Adrenal gland (tissue), 12 donors: ENCODE data around the gene PRSS2. TPM values are rescaled to one million over a fixed set of nuclear protein-coding genes. Genes with fewer than 3 reads are reported as not detected.

Source experiments
- DNase-seq, 7 donors: peaks; one replicate each; pipeline ENCODE4 v3.0.0-alpha.2; 2019 to 2020
- H3K27ac ChIP-seq, 5 donors: fragments of 200-600 bp; sonication (generic) in 4 of 5; 1 replicate in 3 of 5; 2 replicates in 2 of 5; pipeline versions ENCODE4 v1.5.1 to v1.8.0; 2016 to 2020; ENCODE audit warnings: mild to moderate bottlenecking in 1 of 5
- H3K27me3 ChIP-seq: fragments of 200-600 bp; 2 replicates; pipeline ENCODE4 v1.8.0; 2021
- H3K36me3 ChIP-seq, 2 donors: fragments of 200-600 bp; replicated peaks in 1 of 2; 1 replicate in 1 of 2; 2 replicates in 1 of 2; pipeline versions ENCODE4 v1.5.1 to v1.8.0; 2018 to 2022
- H3K4me1 ChIP-seq, 2 donors: fragments of 200-600 bp; replicated peaks in 1 of 2; 1 replicate in 1 of 2; 2 replicates in 1 of 2; pipeline versions ENCODE4 v1.5.1 to v1.8.0; 2018 to 2021
- H3K4me3 ChIP-seq, 4 donors: fragments of 200-600 bp; sonication (generic) in 3 of 4; one replicate each; pipeline ENCODE4 v1.5.1; 2016 to 2018
- H3K9me3 ChIP-seq, 3 donors: fragments of 200-600 bp; sonication (generic) in 1 of 3; replicated peaks in 1 of 3; 1 replicate in 2 of 3; 2 replicates in 1 of 3; pipeline versions ENCODE4 v1.5.1 to v1.8.0; 2016 to 2021
- CTCF ChIP-seq, 6 experiments: fragments of 450-650 bp in 4 of 6; fragments of 200-600 bp in 2 of 6; sonication (generic) in 1 of 6; IDR thresholded peaks; 1 replicate in 5 of 6; 2 replicates in 1 of 6; pipeline versions ENCODE4 v1.5.1 to v1.8.0; 2016 to 2021; ENCODE audit warnings: antibody characterized with exemption in 6 of 6, mild to moderate bottlenecking in 2 of 6, moderate library complexity in 1 of 6
- POLR2A ChIP-seq, 2 donors: fragments of 450-650 bp; IDR thresholded peaks; one replicate each; pipeline ENCODE4 v1.6.1; 2017; ENCODE audit warnings: antibody characterized with exemption in 2 of 2, mild to moderate bottlenecking in 2 of 2, moderate library complexity in 1 of 2
- WGBS, 4 donors: extraction: QIAGEN DNeasy Blood & Tissue Kit in 2 of 4; methylation state at CpG; one replicate each; pipeline versions ENCODE4 v1.1.5 to v1.1.7; 2013 to 2017; 5-methylcytosine and 5-hydroxymethylcytosine counted together
- intact Hi-C, 2 donors: fragments of 100-400 bp; cut with DNase I; formaldehyde crosslinking; loops; one replicate each; pipeline versions ENCODE4 v1.14.1 to v1.15.0; 2022 to 2023
- polyA plus RNA-seq, 3 donors: library from polyadenylated mRNA; stranded (reverse); fragments of 200-250 nt in 2 of 3; fragments of 350-450 nt in 1 of 3; fragmentation: Illumina TruSeq in 1 of 3; extraction: RNeasy Lipid Tissue Mini Kit (QIAGEN cat#74804) in 1 of 3; gene quantifications; one replicate each; pipeline ENCODE4 v1.2.3, GENCODE V29; 2013 to 2014
- total RNA-seq, 9 donors: library from RNA; depleted of rRNA in 4 of 9; stranded (reverse); fragments of >200 nt in 4 of 9; fragments of 120-200 nt in 1 of 9; fragmentation: NEBNext Ultra II Directional in 1 of 9; extraction: Animal tissue kit (Norgen Biotek cat#: 25700) in 1 of 9; gene quantifications; one replicate each; pipeline versions ENCODE4 v1.1.0 to v1.2.4, GENCODE V29; 2013 to 2023
- donor health status: healthy with polysubstance abuse.
- donor health status: Bipolar disorder and iron deficiency.
- donor health status: DM: yes; HTN: yes; CAD: no.
- donor health status: DM: no; HTN: no; CAD: no.
- donor health status: DM: no; HTN: no; CAD: no.
- donor health status: DM: yes; HTN: yes; CAD: no.

Gene PRSS2
- total and polyA plus RNA-seq, 12 donors = 2.8 to 43.4 (median 4.8) TPM; not detected in 7

GRCh38 chr7:142797391-142798377 lies 26.9 kb downstream of the PRSS2 start:
- DNase-seq = peak in 1 of 7 donors; percentile 18
- Histone ChIP-seq H3K4me3 (peak overlapping the region in 1 of 4 donors; percentile 37), H3K36me3 (no peaks in the 10 kb centered on the region), H3K9me3 (no peaks in the 10 kb centered on the region), H3K27ac (peak overlapping the region in 1 of 5 donors; percentile 26), H3K4me1 (peaks cover 7 to 14% of the 10 kb centered on the region in 2 donors), H3K27me3 (peaks cover 33% of the 10 kb centered on the region)
- intact Hi-C loops = no loop called here
- 3 to 11% (median 5%) methylated on average over 23 to 33 of the region's 33 CpGs for WGBS, 4 donors
- TF ChIP-seq CTCF (IDR thresholded peaks at IDR 0.05) (no peak), POLR2A (IDR thresholded peaks at IDR 0.05) (no peak)

GRCh38 chr7:142798451-142799436 lies 28.0 kb downstream of the PRSS2 start:
- intact Hi-C loops = no loop called here
- no peak overlapping the region for H3K4me3 ChIP-seq
- no peaks in the 10 kb centered on the region for H3K36me3 ChIP-seq
- no peaks in the 10 kb centered on the region for H3K9me3 ChIP-seq
- H3K4me1 ChIP-seq = peaks cover 7 to 14% of the 10 kb centered on the region in 2 donors
- 71 to 77% (median 73%) methylated on average over 11 of the region's 11 CpGs for WGBS, 4 donors
- H3K27me3 ChIP-seq = peaks cover 33% of the 10 kb centered on the region
- DNase-seq = peak in 1 of 7 donors; percentile 27
- no peak for TF ChIP-seq CTCF (IDR thresholded peaks at IDR 0.05)
- TF ChIP-seq POLR2A (IDR thresholded peaks at IDR 0.05) = no peak
- H3K27ac ChIP-seq = no peak overlapping the region

GRCh38 chr7:142799437-142799835 lies 28.7 kb downstream of the PRSS2 start:
- DNase-seq = peak in 1 of 7 donors; percentile 6
- 35 to 54% (median 47%) methylated on average over 3 of the region's 3 CpGs for WGBS, 4 donors
- no peaks in the 10 kb centered on the region for H3K36me3 ChIP-seq

More at GRCh38 chr7:142799437-142799835, 28.7 kb downstream of the PRSS2 start:
- intact Hi-C loops = no loop called here
- Histone ChIP-seq H3K4me3 (no peak overlapping the region), H3K9me3 (no peaks in the 10 kb centered on the region), H3K4me1 (peaks cover 7 to 14% of the 10 kb centered on the region in 2 donors), H3K27me3 (peaks cover 33% of the 10 kb centered on the region), H3K27ac (no peak overlapping the region)
- TF ChIP-seq CTCF (IDR thresholded peaks at IDR 0.05) (no peak), POLR2A (IDR thresholded peaks at IDR 0.05) (no peak)
